T-helper 22 cell (primary cell): ENCODE results near the gene ACR.

Experiments
- DNase-seq: peaks from one replicate; pipeline ENCODE4 v3.0.0-alpha.2; 2020; ENCODE audit warnings: low read depth

The ACR gene

DNA sequence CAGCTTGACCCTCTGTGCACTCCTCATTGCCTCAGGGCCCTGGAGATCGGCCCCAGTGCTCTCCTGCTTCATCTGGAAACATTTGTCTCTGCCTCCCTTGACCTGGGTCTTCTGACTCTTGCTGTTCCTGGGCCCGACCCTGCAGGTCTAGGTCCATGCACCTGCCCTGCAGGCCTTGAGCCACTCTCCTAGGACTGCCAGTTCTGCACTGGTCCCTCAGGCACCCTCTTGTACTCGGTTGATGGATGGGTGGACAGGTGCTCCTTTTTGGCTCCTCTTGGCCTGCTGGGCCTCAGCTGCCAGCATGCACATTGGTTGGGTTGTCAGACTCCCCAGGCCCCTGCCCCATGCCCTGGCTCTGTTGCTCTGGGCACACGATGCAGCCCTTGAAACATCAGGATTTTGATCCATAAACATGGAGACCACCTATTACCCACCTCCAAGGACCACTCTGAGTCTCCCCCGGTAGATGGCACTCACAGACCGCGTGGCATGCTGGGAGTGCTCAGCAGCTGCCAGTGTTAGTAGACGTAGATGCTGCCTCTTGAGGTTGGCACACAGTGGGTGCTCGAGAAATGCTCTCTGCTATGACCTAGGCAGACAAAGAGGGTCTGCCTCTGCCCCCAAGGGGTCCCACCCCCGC lies 20.2 kb upstream of the ACR start:
- no peak for DNase-seq

DNA sequence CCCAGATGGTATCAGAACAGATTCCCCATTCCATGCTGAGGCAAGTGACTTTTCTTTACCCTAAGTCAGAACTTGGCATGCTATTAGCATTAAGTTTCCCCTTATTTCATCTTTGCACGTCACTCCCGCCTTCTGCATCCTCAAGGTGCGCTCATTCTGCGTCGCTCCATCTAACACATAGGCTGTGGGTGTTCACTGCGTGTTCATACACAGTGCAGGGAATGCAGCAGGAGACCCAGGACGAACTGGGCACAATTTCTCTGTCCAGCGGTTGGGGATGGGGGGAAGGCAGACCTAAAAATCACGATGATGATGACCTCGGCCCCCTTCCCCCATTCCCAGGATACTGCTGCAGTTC lies 19.7 kb upstream of the ACR start:
- no peak for DNase-seq

DNA sequence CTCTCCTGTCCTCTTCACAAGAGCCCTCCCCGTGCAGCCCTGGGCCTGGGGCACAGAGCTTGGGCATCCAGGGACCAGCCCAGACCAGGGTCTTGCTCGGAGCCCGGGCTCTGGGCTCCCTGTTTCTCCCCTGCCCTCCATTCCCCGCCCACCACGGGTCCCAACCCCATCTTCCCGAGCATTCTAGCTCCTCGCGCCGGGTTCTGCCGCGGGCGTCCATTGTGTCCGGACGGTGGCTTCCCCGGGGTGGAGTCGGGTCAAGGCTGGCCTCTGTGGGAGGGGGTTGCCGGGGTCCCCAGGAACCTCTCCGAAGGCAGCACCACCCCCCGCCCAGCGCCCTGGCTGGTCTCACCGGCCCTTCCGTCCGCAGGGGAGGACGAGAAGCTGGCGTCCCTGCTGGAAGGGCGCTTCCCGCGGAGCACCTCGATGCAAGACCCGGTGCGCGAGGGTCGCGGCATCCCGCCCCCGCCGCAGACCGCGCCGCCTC lies 18.1 kb upstream of the ACR start:
- no peak for DNase-seq

DNA sequence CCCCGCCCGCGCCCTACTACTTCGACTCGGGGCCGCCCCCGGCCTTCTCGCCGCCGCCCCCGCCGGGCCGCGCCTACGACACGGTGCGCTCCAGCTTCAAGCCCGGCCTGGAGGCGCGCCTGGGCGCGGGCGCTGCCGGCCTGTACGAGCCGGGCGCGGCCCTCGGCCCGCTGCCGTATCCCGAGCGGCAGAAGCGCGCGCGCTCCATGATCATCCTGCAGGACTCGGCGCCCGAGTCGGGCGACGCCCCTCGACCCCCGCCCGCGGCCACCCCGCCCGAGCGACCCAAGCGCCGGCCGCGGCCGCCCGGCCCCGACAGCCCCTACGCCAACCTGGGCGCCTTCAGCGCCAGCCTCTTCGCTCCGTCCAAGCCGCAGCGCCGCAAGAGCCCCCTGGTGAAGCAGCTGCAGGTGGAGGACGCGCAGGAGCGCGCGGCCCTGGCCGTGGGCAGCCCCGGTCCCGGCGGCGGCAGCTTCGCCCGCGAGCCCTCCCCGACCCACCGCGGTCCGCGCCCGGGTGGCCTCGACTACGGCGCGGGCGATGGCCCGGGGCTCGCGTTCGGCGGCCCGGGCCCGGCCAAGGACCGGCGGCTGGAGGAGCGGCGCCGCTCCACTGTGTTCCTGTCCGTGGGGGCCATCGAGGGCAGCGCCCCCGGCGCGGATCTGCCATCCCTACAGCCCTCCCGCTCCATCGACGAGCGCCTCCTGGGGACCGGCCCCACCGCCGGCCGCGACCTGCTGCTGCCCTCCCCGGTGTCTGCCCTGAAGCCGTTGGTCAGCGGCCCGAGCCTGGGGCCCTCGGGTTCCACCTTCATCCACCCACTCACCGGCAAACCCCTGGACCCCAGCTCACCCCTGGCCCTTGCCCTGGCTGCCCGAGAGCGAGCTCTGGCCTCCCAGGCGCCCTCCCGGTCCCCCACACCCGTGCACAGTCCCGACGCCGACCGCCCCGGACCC lies 17.4 kb upstream of the ACR start:
- no peak for DNase-seq

DNA sequence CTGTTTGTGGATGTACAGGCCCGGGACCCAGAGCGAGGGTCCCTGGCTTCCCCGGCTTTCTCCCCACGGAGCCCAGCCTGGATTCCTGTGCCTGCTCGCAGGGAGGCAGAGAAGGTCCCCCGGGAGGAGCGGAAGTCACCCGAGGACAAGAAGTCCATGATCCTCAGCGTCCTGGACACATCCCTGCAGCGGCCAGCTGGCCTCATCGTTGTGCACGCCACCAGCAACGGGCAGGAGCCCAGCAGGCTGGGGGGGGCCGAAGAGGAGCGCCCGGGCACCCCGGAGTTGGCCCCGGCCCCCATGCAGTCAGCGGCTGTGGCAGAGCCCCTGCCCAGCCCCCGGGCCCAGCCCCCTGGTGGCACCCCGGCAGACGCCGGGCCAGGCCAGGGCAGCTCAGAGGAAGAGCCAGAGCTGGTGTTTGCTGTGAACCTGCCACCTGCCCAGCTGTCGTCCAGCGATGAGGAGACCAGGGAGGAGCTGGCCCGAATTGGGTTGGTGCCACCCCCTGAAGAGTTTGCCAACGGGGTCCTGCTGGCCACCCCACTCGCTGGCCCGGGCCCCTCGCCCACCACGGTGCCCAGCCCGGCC lies 16.7 kb upstream of the ACR start:
- DNase-seq, result no peak

DNA sequence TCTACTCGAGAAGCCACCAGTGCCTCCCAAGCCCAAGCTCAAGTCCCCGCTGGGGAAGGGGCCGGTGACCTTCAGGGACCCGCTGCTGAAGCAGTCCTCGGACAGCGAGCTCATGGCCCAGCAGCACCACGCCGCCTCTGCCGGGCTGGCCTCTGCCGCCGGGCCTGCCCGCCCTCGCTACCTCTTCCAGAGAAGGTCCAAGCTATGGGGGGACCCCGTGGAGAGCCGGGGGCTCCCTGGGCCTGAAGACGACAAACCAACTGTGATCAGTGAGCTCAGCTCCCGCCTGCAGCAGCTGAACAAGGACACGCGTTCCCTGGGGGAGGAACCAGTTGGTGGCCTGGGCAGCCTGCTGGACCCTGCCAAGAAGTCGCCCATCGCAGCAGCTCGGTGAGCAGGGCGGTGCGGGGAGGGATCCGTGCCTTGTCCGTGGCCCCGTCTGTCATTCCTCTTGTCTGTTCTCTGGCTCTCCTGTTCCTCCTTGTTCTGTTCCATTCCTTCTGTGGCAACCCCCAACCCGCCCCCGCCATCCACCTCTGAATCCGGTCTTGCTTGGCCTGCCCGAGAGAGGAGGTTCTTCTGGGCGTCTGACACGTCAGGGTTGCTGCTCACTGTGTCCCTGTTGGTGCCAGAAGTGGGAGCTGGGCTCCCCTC lies 15.8 kb upstream of the ACR start:
- no peak for DNase-seq

DNA sequence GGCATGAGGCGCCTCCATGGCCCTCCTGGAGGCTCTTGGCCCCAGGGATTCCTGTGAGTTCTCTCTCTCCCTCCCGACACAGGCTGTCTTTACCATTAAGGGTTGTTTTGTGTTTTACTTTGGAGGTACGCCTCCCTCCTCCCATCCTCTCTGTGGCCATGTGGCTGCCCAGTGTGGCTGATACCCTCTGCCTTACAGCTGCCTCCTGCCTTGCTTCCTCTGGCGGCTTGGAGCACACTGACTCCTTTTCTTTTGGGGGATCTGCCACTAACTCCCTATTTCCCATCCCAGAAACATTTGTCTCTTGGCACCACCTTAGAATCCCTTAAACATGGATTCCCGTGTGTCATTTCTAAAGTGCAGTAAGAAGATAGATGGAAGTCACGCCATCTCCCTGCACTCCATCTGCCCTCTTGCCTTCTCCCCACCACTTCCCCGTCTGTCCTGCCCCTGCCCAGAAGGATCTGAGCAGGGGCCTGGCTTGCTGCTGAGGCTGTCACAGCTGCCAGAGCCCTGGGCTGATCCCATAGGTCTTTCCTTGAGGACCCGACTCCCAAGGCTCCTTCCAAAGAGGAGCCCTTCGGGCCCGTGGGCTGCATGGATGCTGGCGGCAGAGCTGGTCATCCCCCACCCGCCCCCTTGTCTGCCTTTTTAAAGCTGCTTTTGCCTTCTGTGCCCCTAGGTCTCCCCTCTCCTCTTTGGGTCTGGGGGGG lies 15.1 kb upstream of the ACR start:
- no peak for DNase-seq

DNA sequence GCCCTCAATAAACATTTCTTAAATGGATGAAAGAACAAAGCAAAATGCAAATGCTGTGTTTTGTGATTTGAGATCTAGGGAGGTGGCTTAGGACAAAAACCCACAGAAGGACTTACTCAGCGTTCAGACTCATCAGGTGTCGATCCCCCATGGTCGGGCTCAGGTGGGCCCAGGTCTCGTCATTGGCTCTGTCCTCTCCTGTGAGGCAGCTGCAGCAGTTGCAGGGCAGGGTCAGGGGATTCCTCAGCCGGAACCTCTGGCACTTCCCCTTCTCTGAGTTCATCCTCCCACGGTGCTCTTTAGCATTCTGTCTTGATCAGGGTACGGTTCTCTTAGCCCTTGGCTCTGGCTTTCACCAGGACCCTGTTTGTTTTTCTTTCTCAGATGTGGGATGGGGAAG lies 14.0 kb upstream of the ACR start:
- DNase-seq, result no peak

DNA sequence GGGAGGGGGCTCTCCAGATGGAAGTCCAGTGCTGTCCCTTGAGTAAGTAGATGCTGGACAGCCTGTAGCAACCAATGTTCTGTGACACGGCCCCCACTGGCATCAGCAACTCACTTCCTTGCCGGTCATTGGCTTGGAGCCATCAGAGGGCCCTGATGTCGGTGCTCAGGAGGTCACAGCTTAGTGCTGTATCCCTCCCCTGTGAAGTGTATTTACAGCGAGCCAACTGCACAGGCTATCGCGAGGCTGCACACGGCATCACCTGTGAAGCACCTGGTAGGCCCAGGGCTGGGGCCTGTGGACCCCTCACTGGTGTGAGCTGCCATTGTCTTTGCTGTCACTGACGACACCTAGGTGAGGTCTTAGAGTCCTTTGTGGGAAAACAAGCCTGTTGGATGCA lies 13.4 kb upstream of the ACR start:
- DNase-seq, result no peak

DNA sequence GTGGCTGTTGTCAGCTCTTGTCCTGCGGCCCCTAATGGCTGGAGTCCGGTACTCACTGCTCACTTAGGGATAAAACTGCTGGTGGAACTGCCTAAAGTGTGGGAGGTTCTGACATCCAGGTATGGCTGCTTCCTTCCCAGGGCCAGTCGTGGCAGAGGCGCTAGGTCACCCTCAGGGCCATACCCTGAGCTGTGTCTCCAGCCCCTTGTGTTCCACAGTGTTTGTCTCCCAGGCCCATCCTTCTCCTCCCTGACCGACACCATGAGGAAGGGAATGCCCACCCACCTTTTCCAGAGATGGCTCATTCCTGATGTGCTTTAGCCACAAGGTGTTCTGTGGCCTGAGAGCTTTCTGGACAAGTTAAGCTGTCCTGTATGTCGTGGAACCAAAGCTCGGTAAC lies 12.4 kb upstream of the ACR start:
- DNase-seq, result no peak

DNA sequence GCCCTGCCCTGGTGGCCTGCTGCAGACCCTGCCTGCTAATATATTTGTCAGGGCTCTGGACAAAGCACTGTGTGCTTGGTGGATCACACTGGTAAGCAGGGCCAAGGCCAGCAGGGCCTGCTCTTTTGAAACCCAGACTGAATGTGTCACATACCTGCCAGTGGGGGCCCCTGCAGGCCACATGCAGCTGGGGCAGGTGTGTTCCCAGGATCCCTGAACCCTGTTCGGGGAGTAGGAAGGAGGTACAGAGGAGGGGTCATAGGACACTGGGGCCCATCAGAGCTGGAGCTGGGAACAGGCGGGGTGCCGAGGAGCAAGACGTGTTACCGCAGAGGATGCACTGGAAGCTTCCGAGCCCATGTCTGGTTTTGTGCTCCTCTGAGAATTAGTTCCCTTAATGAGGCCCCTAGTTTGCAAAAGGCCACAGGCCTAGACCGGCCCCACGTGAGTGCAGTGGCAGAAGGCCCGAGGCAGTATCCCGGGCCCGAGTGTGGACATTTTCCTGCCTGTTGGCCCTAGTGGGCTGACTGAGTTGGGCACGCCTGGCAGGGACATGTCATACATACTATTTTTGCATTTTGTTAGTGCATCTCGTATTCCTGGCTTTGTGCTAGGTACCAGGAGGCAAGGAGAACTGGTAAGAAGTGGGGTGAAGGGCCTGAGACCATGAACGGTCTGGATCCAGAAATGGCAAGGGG lies 11.2 kb upstream of the ACR start:
- DNase-seq, result no peak

DNA sequence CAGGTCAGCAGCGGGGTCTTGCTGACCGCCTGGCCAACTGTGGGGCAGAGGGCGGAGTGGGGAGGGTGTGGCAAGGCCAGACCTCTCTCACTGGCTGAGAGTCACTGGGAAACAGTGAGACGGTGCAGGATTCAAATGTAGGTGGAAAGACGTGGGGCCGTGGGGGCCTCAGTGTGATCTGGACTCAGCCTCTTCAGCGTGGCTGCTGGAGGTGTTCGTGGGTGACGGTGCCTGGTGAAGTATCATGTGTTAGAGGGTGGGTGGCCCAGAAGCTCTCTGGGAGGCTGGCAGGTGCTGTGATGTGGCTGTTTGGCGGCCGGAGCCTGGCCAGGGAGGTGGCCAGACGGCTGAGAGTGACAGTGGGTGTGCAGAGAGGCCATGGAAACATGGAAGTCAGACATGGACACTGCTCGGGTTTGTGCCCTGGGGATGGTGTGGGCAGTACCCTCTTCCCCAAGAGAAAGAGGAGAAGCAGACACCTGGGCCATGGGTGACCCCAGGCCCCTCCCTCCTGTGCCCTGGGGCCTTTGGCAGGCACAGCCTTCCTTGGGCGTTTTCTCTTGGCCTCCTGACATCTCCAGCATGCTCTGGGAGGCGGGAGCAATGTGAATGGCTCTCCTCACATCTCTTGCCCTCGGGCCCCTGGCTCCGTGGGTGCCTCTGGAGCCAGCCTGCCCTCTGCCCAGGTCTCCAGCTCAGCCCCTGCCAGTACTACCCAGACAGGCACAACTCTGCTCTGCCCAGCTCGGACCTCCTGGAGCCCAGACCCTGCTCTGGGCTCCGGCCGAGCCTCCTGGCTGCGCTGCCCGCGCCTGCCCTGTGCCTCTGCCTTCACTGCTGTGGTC lies 10.1 kb upstream of the ACR start:
- DNase-seq, result no peak

DNA sequence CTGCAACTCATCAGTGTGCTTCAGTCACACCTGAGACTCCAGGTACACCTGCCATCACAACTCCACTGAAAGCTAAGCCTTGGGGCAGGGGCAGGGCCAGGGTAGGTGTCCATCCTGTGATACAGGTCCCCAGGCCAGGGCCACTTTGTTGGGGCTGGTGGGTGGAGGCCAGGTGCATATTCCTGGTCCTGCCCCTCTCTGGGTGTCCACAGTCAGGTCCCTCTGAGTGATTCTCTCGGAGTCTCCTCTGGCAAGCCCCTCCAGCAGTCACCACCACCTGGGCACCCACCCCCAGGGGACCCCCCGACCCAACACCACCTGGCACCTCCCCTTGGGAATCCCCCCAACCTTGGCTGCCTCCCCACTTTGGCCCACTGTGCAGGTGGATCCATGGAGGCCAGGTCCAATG lies 9.5 kb upstream of the ACR start:
- DNase-seq, result no peak

DNA sequence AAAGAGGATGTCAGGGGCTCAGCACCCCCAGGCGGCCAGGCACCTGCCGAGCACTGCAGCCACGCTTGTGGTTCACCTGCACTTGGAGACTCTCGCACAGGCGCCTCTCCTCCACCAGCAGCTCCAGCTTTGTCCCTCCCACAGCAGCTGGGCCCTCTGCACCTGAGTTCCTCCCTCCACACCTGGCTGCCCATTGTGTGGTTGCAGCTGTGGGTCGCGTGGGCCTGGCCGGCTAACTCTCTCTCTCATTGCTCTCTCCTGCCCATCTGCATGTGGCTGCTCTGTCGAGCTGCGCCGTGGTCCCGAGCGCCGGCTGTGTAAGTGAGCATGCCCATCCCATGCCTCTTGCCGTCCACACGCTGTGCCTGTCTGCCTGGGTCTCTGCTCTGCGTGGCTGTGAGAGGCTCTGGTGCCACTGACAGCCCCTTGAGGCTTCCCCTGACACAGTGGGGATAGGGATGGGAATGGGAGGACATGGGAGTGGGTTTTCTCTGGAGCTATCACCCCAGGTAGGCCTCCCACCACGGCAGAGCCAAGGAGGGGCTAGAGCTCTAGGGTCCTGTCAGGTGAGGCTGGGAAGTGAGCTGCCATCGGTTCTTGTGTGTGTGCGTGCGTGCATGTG lies 8.5 kb upstream of the ACR start:
- DNase-seq, result no peak

DNA sequence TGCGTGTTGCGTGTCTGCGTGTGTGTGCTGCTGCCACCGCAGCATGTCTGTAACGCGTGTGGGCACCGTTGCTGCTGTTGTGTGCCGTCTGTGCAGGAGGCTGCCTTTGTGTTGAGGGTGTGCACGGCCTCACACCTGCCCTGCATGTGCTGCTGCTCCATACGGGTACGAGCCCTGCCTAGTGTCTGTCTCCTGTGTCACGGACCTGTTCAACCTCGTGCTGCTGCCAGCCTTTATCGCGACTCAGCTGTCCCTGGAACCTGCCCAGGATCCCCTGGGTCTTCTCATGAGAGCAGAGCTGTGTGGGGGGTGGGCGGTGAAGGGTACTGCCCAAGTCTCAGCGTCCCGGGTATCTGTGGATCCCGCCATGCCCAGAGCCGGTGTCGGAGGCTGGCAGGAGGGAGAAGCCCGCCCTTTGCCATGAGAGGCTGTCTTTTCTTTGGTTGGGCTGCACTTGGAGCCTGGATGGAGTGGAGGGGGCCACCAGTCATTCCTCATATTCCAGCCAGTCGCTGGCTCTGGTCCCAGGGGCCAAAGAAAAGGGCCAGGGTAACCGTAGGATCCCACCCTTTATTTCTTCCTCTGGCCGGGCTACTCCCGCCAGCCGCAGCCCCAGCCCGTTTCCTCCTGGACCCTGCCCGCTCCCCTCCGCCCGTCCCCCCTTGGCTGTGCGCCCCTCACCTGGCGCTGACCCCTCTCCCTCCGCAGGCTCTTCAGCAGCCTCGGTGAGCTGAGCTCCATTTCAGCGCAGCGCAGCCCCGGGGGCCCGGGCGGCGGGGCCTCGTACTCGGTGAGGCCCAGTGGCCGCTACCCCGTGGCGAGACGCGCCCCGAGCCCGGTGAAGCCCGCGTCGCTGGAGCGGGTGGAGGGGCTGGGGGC lies 7.8 kb upstream of the ACR start:
- no peak for DNase-seq

DNA sequence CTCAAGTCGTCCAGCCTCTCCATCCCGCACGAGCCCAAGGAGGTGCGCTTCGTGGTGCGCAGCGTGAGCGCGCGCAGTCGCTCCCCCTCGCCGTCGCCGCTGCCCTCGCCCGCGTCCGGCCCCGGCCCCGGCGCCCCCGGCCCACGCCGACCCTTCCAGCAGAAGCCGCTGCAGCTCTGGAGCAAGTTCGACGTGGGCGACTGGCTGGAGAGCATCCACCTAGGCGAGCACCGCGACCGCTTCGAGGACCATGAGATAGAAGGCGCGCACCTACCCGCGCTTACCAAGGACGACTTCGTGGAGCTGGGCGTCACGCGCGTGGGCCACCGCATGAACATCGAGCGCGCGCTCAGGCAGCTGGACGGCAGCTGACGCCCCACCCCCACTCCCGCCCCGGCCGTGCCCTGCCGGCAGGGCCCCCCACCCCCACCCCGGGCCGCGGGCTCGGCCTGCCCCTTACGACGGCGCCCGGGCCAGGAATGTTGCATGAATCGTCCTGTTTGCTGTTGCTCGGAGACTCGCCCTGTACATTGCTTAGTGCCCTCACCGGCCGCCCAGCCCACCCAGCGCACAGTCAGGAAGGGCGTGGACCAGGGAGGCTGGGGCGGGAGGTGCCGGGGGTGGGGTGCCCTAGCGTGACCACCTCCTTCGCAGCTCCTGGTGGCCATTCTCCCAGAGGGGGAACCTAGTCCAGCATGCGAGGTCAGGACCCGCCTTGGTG lies 6.9 kb upstream of the ACR start:
- DNase-seq, result no peak

DNA sequence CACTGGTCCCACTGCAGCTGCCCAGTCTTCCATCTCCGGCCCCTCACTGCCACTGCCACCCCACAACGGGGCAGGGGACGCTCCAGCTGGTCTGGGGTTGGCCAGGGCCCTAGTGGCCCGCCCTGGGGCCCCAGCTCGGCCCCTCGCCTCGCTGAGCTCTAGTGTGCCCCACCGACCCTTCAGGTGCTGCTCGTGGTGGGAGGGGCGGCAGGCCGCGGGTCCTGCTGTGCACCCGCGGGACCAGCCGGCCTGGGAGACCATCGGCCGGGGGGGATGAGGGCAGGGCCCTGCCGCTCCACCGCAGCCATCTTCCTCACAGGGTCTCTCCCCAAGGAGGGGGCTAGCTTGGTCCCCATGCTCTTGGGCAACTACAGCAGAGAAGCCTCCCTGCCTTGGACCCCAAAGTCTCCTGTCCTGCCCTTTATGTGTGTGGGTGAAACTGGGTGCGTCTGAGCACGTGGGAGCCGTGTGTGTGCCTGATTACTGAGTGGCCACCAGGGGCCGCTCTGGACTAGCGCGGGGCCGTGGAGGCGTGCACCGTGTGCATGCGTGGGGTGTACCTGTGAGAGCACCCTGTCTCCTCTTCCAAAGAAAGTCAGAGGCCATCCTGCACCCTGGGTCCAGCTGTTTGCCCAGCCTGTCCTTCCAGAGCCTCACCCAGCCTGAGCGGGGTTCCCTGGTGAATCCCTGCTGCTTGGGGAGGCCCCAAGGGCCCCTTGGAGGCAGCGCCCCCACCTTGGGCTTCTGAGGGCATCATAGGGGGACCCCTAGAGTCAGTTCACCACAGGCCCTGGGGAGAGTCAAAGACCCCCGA lies 6.0 kb upstream of the ACR start:
- DNase-seq, result peak; percentile 11
